Activated naive CD4-positive, alpha-beta T cell (primary cell): ENCODE measurements around the gene COX17.
"Not testable (repeated sequence)": the region's sequence is repeated elsewhere in the genome, so short reads cannot be mapped to it uniquely, and the experiment has no call there.

Source experiments
- DNase-seq, 4 experiments: peaks; one replicate each; lab custom pipeline; 2025; lab: John Stamatoyannopoulos, UW

COX17 gene, protein sequence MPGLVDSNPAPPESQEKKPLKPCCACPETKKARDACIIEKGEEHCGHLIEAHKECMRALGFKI

DNA sequence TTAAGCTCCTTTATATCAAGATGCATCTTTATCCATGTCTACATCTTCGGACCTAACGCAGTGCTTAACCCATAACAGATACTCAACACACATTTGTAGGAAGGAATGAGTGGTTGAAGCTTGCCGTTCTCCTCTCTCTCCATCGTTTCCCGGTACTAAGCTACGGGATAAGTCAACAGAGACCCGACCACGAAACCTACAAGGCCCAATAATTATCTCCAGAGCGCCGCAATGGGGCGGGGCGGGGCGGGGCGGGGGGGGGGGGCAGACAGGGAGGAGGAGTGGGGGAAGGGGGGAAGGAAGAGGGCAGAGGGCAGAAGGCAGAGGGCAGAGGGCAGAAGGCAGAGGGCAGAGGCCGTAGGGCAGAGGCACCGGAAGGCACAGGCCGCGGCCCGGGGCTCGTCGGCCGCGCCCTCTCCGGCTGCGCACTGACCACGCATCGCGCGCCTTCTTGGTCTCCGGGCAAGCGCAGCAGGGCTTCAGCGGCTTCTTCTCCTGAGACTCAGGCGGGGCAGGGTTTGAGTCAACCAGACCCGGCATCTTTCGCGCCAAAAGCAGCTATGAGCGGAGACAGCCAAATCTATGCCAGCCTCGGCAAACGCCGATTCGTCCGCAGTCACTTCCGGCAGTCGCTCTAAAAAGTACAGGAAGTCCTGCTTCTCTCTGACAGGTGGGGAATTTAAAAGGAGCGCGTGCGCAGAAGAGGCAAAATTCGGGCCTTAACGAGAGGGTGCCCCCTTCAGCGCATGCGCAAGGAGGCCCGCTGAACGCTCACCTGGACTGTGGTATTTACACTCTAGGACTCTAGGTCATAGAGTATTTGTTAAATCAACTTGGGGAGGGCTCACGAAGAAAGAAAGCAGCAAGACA, at the start of gene COX17:
COX17 (minus strand) TSS at position 636 of the 870 bp plus-strand sequence; CDS start at position 540, 96 bp downstream.
- DNase-seq: peak; percentile 79 to 88 (median 86)

DNA sequence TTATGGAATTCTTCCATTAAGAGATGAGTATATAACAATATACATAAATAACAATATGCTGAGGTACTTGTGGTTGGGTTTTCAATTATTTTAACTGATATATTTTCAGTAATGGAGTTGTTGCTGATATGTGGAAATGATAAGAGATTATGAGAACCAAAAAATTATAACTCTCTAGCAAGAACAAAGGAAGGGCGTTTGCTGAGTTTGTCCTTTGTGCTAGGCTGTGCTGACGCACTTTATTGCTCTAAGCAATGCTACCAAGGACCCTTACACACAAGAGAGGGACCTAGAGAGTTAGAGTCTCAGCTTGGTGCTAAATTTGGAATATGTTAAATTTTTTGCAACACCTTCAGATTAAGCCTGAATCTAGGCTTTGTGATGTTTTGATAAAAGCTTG, 49.7 kb upstream of the COX17 start:
- no peak for DNase-seq

DNA sequence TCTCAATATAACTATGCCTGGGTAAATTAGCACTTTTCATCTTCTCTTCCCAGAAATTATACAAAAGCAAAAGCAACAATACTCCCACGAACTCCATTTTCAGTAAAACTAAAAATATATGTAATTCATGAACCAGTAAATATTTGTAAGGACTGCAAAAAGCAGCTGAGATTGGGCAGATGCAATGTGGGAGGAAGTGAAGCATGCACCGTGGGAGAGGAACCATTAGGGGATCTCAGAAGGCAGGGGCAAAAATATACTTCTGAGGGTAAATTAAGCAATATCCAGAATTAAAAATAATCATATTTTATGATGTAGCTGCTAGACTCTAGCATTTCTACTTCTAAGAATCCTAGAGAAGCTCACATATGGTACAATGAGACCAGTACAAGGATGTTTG, 45.8 kb upstream of the COX17 start:
- DNase-seq: no peak

DNA sequence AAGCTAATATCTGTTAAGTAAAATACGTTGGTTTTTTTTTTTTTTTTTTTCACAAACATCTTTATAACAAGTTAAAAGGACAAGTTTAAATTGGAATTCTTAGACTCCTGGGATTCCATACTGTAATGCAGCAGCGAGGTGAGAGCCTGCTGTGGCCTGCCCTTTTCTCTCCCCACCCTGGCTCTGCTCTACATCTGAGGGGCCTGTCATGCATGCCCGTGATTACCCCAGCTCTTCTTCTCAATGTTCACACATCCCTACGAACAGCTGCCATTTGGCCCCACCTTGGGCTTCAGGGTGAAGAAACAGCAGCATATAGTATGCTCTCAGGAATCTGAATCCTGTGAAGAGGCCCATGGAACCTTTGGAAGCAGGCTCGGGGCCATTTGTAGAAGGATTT, 40.3 kb upstream of the COX17 start:
- no peak for DNase-seq

DNA sequence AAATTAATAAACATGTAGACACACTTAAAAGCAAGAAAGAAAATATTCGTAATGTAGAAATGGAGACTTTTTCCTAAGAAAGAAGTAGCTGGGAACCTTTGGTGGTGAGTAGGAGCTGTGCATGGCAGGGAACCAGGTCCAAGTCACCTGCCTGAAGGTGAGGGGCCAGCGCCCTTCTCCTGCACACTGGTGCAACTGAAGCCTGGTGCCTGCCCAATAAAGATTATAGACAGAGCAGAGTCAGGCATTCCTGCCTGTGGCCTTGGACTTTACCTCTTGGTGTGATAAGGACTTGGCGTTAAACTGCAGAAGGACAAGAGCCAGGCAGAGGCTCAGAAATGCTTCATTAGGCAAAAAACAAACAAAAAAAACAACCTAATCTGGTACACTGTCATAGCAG, 39.8 kb upstream of the COX17 start:
- no peak for DNase-seq

DNA sequence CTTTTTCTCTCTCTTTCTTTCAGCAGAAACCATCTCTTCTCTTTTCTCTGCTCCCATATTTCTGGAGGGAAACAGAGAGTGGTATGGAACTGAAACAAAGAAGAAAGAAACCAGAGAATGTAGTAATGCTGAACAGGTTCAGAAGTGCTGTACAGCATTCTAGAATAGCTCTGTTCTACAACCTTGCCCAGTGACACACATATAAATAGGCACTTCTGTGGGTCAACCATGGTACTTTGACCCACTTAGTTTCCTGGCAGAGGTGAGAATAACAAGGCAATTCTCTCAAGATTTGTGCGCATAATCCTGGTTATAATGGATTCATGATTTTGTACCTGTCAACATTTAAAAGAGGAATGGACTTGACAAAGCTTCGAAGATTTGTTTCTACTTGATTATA, 37.9 kb upstream of the COX17 start:
- DNase-seq: no peak

DNA sequence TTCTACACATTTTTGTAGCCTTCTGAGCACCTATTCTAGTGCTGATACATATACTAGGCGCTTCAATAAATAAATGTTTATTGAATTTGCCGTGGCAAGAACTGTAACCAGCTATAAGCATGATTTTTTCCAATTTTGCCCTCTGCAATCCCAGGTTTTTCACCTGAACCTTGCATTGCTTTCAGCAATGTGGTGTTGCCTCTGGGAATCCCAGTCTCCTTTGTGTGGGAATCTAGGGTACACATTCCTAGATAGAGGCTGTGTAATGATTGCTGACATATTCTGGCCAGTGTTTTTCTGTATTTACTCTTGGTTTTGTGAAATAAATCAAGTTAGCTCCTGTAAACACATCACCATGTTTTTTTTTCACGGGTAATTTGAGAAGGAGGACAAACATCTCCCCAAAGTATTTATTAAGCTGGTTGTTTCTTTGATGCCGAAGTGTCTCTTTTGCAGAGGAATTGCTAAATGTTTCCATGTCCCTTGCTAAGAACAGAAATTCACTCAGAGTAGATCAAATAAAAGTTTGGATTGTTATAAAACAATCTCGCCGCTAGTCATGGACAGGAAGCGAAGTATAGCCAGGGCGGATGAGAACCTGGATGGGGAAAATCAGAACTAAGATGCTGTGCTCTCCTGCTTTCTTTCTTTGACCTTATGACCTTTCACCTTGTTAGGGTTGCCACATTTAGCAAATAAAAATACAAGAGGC, 26.8 kb upstream of the COX17 start:
- no peak for DNase-seq

DNA sequence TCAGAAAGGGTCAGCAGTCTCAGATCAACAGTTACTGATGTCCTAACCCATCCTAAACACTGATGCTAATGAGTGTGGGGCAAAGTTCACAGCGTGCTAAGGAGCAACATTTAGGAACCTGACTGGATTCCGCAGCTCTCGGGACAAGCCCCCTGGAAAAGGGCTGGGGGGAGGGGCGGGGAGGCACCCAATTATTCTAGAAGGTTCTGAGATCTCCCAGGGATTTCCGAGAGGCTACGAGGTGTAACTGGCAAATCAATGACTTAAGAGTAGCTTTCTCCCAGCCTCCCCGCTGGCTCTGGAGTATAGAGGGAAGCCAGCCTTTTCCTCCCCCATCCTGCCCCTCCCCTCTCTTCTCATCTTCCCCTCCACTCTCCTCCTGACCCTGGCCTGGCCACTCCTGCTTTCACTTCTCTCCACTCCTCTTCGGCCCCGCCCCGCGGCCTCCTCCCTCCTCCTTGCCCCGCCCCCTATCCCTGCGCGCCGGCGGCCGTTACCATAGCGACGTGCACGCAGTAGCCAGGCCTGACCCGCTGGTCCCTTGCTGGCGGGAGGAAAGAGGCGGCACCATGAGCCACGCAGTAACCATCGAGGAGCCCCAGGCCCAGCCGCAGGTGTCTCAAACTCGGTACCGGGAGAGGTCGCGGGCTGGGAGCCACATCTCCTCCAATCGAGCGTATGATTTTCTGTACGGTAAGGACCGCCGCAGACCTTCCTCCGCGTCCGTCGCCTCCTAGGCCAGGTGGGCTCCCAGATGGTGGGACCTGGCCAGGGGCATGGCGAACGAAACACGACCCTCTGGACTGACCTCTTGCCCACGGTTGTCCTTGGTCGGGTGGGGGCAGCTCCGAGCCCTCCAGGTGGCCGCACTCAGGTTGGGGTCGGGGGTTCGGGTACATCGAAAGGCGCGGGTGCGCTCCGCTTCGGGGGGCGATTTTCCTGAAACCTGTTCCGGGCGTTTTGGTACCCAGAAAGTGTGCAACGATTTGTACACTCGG, 25.6 kb upstream of the COX17 start, which contains the start of gene CFAP91:
CFAP91 (plus strand) TSS at position 493 of the 998 bp plus-strand sequence; CDS start at position 570, 77 bp downstream.
- peak; percentile 4 to 65 (median 40) for DNase-seq

DNA sequence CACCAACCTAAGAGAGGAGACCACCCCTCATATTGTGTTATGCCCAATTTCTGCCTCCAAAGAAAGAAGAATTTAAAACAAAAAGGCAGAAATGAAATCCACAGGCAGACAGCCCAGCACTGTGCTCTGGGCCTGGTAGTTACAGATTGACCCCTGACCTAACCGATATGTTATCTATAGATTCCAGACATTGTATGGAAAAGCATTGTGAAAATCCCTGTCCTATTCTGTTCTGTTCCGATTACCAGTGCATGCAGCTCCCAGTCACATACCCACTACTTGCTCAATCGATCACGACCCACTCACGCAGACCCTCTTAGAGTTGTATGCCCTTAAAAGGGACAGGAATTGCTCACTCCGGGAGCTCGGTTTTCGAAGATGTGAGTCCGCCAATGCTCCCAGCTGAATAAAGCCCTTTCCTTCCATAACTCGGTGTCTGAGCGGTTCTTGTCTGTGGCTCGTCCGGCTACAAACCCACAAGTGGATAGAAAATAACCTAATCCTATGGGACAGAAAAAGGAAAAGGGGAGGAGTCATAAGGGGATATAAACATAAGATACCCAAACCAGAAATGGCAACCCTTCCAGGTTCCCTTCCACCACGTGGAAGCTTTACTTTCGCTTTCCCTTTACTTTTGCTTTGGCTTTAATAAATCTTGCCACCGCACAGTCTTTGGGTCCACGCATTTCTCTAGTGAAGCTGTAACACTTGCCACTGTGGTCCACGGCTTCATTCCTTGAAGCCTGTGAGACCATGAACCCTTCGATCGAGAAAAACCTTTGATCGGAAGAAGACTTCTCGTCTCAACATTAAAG, 23.9 kb upstream of the COX17 start:
- no peak for DNase-seq

DNA sequence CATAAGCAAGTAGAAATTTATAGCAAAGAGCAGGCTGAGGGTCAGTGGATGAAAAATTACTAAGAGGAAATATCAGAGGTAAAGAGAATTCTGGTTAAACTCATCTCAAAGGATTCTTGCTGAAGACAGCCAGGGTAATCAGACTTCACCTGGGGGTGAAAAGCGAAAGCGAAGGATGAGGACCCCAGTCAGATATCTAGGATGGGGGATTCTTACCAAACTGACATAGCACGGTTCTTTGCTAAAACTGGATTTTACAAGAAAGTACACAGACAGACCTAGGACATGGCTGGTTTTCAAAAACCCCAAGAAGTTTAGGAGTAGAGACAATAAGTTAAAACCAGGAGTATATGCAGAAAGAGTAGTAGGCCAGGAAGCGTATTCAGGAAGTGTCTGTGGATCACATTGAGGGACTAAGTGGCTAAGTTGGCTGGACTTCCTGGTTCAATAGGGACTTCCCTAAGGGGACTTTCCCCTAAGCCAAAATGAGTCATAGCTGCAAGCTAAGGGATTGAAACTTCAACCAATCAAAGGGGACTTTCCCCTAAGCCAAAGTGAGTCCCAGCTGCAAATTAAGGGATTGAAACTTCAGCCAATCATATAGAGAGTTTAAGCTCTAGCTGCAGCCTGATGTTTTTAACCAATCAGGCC, 23.2 kb upstream of the COX17 start:
- no peak for DNase-seq

DNA sequence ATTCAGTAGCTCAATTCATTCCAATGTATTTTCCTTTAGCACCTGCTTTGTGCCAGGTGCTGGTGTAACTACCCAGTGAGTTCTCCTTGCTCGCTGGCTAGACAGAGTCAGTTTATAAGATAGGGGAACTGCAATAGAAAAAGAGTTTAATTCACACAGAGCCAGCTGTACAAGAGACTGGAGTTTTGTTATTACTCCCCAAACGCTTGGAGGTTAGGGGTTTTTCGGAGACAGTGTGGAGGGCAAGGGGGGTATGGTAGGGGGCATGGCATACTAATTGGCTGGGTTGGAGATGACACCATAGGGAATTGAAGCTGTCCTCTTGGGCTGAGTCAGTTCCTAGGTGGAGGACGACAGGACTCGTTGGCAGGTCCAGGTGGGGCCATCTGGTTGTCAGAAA, 20.2 kb upstream of the COX17 start:
- DNase-seq: no peak

DNA sequence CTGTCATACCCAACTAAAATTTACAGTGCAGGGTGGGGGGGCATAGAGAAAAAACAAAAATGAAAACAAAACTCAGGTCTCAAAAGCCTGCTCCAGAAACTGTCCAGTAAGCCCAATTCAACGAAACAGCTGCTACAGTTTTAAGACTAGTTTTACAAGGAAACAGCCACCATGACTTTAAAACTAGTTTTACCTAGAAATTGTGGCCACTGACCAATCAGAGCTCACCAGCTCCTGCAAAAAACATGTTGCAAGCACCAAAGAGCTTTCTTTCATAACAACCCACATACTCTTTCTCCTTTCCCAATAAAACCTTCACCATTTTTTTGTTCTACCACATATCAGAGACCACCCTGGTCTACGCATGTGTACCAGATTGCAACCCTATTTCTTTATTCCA, 18.3 kb upstream of the COX17 start:
- no peak for DNase-seq

DNA sequence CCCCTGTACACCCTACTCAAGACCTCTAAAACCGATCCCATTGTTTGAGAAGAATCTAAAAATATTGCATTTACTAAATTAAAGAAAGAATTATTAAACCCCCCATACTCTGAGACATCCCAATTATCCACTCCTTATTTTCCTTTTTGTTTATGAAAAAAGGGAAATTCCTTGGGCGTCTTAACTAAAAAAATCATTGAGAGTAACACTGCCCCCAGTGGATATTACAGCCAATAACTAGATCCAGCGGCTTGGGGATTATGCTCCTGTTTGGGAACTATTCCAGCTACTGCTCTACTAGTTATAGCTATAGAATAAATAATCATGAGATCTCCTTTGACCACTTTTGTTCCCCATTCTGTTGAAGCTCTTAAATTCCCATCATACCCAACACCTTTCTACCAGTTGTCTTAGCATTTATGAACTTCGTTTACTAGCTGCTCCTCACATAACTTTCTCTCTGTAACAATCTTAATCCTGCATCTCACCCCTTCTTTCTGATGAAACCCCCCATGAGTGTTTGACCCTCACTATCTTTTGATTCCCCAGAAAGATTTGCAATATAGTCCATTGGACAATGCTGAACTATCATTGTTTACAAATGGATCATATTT, 12.9 kb upstream of the COX17 start:
- no peak for DNase-seq

DNA sequence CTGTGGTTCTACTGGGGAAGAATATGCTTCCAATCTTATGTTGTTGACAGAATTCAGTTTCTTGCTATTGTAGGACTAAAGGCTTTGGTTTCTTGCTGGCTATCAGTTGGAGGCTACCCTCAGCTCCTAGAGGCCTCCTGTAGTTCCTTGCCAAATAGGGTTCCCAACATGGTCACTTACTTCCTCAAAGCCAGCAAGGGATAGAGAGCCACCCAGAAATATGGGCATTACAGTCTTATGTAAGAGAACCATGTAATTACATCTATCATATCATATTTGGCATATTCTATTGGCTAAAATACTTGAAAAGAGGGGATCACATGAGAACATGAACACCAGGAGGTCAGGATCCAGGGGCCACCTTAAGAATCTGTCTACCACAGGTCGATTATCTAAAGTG, 6.2 kb upstream of the COX17 start:
- no peak for DNase-seq

DNA sequence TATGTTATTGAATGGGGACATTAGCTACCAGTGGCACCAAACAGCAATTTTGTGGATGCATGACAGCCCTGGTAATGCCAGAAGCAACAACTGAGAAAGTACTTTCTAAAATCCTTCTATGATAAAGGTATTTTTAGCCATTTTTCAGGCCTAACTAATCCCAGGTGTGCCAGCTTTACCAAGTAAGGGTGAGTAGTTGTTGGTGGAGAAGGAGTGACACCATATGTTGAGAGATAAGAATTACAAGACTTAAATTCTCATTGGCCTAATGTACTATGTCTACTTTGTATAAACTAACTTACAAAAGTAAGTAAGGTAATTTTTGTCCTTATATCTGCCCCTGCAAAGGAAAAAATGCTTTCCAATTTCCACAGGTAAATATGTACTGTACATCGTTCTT, 4.1 kb upstream of the COX17 start:
- DNase-seq: no peak

DNA sequence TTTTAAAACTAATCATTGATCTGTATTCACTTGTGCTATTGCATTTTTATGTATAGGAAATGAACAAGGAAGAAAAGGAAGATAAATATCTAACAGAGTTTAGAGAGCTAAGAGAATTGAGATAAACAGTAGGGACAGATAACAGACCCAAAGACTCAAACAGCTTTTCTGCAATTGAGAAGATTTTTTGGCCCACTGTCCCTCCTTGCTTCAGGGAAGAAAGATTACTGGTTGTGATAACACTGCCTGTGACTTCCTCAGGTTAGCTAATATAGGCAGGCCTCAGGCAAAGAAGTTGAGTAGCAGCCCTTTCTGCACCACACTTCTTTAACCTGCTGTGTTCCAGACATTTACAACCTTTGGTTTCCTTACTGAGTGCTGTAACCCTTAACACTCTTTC, 2.7 kb upstream of the COX17 start:
- no peak for DNase-seq

DNA sequence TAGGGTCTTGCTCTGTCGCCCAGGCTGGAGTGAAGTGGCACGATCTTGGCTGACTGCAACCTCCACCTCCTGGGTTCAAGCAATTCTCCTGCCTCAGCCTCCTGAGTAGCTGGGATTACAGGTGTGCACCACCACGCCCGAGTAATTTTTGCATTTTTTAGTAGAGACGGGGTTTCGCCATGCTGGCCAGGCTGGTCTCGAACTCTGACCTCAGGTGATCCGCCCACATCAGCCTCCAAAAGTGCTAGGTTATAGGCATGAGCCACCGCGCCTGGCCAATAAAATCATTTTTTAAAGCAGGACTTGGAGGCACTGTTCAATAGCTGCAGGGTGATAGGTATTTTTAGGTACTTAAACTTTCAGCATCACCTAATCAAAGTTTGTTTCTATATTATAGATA, 1.0 kb upstream of the COX17 start:
- DNase-seq: not testable (repeated sequence)

DNA sequence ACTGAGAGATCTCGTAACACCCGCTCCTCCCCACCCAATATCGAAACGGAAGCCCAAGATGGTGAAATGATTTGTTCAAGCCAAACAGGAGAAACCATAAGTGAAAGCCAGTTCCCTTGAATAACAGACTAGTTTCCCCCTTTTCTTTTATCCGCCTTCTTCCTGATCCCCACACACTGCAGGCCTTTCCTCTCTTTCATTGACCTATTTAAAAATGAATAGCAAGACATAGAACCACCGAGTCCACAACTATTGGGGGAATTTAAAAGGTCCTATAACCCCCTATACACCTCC, 382 bp upstream of the COX17 start:
- DNase-seq: no peak

DNA sequence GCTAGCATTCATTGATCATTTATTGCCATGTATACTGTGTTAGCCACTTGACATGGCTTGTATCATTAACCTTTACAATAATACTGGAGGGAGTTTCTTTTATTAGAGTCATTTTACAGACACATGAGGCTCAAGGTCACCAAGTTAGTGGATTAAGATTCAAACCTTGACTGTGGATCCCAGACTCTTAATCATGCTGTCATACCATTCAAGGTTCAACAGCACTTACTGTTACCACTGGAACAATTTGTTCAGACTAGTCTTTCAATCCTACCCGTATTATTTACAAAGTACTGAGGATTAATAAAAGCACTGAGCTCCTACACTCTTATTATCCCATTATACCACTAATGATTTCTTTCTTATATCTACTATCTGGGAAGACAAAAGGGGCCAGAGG, 1.2 kb downstream of the COX17 start:
- DNase-seq: no peak

DNA sequence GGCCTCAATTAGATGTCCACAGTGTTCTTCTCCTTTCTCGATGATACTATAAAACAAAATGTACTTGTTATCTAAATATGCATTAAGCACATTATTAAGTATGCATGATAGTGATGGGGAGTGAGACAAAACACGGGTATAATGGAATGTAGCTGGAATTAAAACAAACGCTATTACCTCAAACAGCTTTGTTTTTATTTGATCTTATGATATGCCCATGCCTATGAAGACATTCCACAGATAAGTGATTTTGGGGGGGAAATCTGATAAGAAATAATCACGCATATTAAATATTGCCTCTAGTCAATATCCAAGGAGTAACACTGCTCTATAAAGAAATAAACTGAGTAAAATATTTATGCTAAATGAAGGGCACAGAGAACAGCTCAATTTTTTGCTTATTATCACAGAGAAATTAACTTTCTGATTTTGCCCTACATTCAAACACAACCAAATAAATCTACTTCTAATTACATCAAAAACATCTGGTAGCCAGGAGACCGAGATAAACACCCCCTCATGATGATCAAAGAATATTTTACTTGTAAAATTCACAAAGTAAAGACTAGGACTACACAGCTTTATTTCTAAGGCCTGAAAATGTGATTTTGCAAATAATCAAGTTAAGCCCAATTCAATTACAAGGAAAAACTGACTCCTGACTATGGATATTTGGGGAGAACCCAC, 1.9 kb downstream of the COX17 start:
- no peak for DNase-seq
